CD4-positive, alpha-beta T cell treated with Interleukin-15 for 1 hour (primary cell): ENCODE measurements around the gene SEC24C.
A peak's percentile ranks its signal among the peaks of the same experiment; 100 is the strongest.

Experiments used
- DNase-seq: peaks from one replicate; pipeline ENCODE4 v3.0.0-alpha.2; 2020

Gene SEC24C

DNA sequence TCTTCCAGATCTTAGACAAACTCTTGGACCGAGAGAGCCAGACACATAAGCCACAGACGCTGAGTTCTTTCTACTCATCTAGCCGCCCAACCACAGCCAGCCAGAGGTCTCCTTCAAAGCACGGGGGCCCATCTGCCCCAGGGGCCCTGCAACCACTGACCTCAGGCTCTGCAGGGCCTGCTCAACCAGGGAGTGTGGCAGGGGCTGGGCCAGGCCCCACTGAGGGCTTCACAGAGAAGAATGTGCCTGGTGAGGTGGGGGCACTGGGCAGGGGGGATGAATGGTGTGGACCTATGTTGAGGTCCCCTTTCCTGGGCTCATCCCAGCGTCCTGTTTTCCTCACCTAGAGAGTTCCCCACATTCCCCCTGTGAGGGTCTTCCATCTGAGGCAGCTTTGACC lies 52.6 kb downstream of the SEC24C start:
- DNase-seq = no peak

- DNase-seq = no peak
Observed at GRCh38 chr10:73797324-73798025, 53.3 kb downstream of the SEC24C start.

GRCh38 chr10:73798087-73798486 lies 53.9 kb downstream of the SEC24C start:
- DNase-seq = no peak

GRCh38 chr10:73798927-73799560 lies 54.9 kb downstream of the SEC24C start:
- DNase-seq = no peak

GRCh38 chr10:73799899-73800559 lies 55.9 kb downstream of the SEC24C start:
- no peak for DNase-seq

DNA sequence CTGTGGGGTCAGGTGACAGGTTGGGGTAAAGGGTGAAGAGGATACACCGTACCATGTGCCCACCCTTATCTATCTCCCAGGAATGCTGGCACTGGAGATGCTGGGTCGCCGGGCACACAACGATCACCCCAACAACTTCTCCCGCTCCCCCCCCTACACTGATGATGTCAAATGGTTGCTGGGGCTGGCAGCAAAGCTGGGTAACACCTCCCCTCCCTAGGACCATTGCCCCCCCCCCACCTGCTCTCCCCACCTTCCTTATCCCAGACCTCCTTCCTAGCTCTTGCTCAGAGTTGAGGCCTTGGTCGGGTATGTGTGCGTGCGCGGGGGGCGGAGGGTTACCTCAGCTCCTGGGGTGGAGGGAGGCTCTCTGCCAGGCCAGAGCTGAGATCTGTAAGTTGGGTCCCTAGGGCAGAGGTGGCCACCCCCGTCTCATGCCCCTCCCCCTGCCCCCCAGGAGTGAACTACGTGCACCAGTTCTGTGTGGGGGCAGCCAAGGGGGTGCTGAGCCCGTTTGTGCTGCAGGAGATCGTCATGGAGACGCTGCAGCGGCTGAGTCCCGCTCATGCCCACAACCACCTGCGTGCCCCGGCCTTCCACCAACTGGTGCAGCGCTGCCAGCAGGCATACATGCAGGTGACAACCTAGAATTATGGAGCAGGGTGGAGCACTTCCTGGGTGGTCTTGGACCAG lies 56.5 kb downstream of the SEC24C start:
- DNase-seq = no peak

DNA sequence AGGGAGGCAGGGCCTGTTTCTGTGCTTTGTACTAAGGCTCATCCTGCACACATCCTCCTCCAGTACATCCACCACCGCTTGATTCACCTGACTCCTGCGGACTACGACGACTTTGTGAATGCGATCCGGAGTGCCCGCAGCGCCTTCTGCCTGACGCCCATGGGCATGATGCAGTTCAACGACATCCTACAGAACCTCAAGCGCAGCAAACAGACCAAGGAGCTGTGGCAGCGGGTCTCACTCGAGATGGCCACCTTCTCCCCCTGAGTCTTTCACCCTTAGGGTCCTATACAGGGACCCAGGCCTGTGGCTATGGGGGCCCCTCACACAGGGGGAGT lies 57.0 kb downstream of the SEC24C start:
- DNase-seq = no peak

DNA sequence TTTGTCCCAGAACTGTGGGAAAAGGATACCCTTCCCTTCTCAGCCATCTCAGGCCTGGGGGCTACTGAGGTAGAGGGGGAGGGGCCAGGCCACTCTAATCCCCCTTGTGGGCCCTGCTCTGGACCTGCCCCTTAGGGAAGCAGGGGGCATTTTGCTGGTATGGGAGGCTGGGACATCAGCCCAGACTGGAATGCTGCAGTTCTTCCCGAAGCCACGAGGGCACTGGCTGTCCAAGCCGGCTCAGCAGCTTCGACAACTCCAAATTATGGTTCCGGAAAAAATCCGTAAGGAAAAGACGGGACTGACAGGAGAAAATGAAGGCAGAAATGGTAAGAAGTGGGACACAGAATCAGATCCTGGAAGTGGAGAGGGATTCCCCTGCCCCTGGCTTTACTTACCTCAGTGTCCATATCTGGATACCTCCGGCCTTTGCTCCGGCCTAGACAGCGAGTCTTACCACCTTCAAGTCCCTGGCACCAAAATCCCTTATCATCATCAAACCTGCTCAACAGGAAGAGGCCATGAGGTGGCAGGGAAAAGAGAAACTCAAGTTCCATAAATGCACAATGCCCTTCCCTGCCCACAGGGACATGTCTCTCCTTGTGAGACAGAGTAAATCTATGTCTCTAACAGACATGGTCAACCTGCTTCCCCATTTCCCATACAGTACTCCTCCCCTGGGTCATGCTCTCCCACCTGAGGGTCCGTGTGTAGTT lies 58.3 kb downstream of the SEC24C start:
- DNase-seq = no peak

- DNase-seq = no peak
Observed at GRCh38 chr10:73803680-73804286, 59.6 kb downstream of the SEC24C start.

GRCh38 chr10:73806176-73806950 lies 62.2 kb downstream of the SEC24C start:
- no peak for DNase-seq

DNA sequence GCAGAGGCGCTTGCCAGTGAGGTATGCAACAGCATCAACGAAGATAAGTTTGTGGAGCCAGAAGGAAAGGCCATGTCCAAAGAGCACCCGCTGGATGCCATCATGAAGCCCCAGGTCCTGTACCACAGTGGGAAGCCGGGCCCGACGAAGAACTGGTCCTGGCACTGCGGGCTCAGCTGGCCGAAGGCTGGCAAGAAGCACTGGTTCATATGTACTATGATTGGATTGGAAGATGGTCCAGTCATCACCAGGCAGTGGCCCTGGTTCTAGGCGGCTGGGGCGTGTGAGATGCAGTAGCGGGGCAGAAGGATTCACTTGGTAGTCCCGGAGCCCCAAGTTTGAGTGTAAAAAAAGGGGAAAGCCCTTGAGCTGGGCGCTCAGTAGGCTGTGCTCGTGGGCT lies 63.3 kb downstream of the SEC24C start:
- no peak for DNase-seq

DNA sequence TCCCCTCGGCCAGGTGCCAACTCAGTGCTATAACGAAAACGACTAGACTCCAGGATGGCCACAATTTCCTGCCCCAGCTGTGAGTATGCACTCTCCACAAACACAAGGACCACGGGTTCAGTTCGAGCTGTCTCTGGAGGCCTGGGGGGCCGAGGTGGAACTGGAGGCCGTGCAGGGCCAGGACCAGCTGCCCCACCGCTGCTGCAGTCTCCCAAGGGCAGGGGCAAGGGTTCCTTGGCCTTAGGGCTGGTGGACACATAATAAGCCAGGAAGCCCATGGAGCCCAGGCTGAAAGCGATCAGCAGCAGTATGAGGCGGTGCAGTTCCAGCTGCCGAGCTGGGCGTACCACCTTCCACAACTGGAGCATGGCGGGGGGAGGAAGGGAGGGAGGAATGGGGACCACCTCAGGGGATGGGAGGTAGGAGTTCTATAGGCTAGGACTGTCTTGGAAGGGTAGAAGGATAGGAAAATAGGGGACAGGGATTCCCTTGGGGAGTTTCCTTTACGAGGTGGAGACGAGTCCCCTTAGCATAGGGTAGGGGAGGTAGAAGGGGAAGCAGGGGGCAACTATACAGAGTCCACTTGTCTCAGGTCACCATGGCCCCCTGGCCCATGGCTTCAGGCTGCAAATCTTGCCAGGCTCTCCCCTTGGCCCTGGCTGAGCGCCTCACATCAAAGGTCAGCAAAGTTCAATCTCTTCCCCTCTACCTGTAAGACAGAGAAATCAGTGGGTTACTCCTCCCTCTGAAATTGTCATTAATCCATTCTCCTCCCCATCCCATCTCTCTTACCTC lies 64.0 kb downstream of the SEC24C start:
- DNase-seq = no peak

DNA sequence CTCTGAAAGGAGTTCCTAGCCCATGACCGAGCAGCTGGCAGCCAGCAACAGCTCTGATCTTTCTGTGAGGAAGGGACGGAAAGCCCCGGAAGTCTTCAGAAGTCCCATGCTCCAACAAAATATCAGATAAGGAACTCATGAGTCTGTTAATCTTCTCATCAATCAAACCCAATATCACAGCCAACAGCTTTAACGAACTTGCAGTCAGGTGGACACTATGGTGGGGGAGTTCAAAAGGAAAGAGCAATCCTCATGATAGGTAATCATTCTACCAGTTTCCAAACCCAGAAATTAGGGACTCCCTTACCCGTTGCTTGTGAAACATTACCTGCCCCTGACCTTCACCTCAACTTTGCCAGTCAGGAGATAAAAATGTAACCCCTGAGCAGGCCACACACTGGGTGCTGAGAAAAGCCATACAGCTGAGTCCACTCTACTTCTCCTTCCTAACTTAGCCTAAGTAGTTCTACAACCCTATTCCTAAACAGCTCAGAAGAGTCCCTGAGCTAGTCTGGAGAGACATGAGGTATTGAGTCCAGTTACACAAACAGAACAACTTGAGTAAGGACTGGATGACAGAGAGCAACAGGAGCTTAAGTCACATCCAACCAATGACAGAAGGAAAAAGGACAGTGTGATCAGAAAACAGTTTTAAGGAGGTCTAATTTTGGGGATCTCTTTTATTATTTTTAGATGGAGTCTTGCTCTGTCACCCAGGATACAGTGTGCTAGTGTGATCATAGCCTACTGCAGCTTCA lies 65.1 kb downstream of the SEC24C start:
- DNase-seq = no peak

DNA sequence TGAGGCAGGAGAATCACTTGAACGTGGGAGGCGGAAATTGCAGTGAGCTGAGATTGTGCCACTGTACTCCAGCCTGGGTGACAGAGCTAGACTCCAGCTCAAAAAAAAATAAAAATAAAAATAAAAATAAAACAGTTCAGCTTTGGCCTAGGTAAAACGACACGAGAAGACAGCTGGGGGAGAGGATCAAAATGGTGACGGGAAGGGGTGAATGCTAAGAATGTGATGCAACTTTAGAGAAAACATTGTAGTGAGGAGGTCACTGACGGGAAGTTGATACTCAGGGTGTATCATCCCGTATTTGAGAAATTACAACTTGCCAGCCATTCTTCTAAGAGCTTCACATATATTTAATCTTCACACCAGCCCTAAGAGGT lies 66.2 kb downstream of the SEC24C start:
- DNase-seq = no peak

DNA sequence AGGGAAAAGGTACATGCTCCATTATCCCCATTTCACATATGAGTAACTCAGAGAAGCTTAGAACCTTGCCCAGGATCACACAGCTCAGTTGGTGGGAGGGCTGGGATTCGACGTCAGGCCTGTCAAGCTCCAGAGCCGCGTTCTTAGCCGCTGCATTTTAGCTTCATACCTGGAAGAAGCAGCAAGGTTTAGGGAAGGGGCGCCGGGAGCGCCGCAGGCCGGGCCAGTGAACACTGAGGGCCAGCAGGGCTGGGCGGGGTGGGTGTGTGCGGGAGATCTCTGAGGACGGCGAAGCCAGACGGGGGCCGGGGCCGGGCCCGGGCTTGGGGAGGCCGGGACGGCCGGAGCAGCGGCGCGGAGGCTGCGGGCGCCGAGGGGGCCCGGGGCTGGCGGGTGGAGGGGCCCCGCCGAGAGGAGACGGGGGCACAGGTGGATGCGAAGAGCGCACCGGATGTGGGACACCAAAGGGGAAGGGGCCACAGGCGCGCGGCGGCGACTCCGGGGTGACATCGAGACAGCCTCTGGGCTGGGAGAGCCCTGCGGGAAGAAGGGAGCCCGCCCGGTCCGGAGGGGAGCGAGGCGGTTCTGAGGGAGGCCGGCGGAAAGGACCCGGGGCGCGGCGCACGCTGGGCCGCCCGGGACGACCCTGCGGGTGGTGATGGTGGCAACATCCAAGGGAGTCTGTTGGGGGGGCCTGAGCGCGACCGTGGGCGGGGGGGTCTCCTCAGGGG lies 66.7 kb downstream of the SEC24C start:
- DNase-seq = peak; percentile 65

GRCh38 chr10:73812657-73813056 lies 68.5 kb downstream of the SEC24C start:
- no peak for DNase-seq

DNA sequence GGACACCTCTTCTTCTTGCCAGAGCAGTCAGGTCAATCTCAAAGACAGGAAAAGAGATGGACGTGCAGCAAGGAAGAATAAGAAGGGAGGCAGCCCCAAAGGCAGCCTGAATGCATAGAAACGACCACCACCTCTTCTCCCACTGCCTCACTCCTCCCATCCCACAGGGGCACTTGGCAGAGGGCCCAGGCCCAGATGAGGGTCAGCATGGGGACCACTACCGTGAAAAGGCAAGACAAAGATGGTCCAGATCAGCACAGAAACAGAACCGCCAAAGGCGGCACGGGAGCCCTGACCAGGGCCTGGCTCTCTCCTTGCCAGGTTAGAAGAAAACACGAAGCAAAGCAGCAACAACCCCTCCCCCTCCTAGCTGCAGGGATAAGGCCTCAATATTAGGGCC lies 69.2 kb downstream of the SEC24C start:
- no peak for DNase-seq

GRCh38 chr10:73814276-73814895 lies 70.2 kb downstream of the SEC24C start:
- DNase-seq = no peak
